T-helper 1 cell treated with Interleukin-12 subunit alpha and Interleukin-12 subunit beta and Interleukin-4 antibody, amounts not matched to agents 30 ng/mL and 1 ng/mL, for 36 hours (primary cell): Measurements from ENCODE around the gene FOXK1. TPM values are rescaled to one million over a fixed set of nuclear protein-coding genes. Genes with fewer than 3 reads are reported as not detected.
"Not testable (repeated sequence)": the region's sequence is repeated elsewhere in the genome, so short reads cannot be mapped to it uniquely, and the experiment has no call there.

ENCODE experiments used
- intact Hi-C: fragments of 100-400 bp; cut with micrococcal nuclease; formaldehyde crosslinking; loops from one replicate; pipeline ENCODE4 v1.15.1; 2024
- total RNA-seq: library from RNA; stranded (reverse); gene quantifications from 2 replicates; pipeline ENCODE4 v1.2.3, GENCODE V29; 2022

Gene FOXK1
- total RNA-seq, 1 donor from 2014 or later = 39.5 TPM

GRCh38 chr7:4783292-4783652 is 101.2 kb downstream of the FOXK1 start:
- intact Hi-C loops = no loop called here

- intact Hi-C loops = no loop called here
Measured at GRCh38 chr7:4783762-4784351, 101.8 kb downstream of the FOXK1 start.

GRCh38 chr7:4784799-4785198 is 102.7 kb downstream of the FOXK1 start:
- intact Hi-C loops = no loop called here

- intact Hi-C loops = no loop called here
Measured at GRCh38 chr7:4785371-4785770, 103.3 kb downstream of the FOXK1 start.

- intact Hi-C loops = no loop called here
Measured at GRCh38 chr7:4786015-4786414, 103.9 kb downstream of the FOXK1 start.

- intact Hi-C loops = no loop called here
Measured at GRCh38 chr7:4787541-4787940, 105.4 kb downstream of the FOXK1 start.

- intact Hi-C loops = no loop called here
Measured at GRCh38 chr7:4787947-4788626, 106.0 kb downstream of the FOXK1 start.

GRCh38 chr7:4788627-4789189 is 106.6 kb downstream of the FOXK1 start:
- intact Hi-C loops = no loop called here

- intact Hi-C loops = no loop called here
Measured at GRCh38 chr7:4789194-4790077, 107.3 kb downstream of the FOXK1 start.

- intact Hi-C loops = no loop called here
Measured at GRCh38 chr7:4790078-4790465, 108.0 kb downstream of the FOXK1 start.

- intact Hi-C loops = no loop called here
Measured at GRCh38 chr7:4790516-4790991, 108.5 kb downstream of the FOXK1 start.

GRCh38 chr7:4791101-4791737 is 109.1 kb downstream of the FOXK1 start:
- intact Hi-C loops = no loop called here

- intact Hi-C loops = loop anchor here (1.0 to 2.0 kb wide), 3 partner anchors 16 to 399 kb away; partner anchors contain the start of genes RADIL and WIPI2
Measured at GRCh38 chr7:4791738-4792536, 109.8 kb downstream of the FOXK1 start.

- intact Hi-C loops = loop anchor here (1.0 to 2.0 kb wide), 3 partner anchors 16 to 398 kb away; partner anchors contain the start of genes RADIL and WIPI2
Measured at GRCh38 chr7:4792537-4793126, 110.5 kb downstream of the FOXK1 start.

- intact Hi-C loops = loop anchor here (2.0 kb wide), 1 partner anchor 397 kb away; the partner anchor contains the start of gene WIPI2
Measured at GRCh38 chr7:4793385-4793993, 111.4 kb downstream of the FOXK1 start.

- intact Hi-C loops = not testable (repeated sequence)
Measured at GRCh38 chr7:4794171-4794570, 112.1 kb downstream of the FOXK1 start.

GRCh38 chr7:4794591-4795350 is 112.7 kb downstream of the FOXK1 start:
- intact Hi-C loops = loop anchor here (5.0 kb wide), 1 partner anchor 178 kb away; no protein-coding TSS in a partner anchor

- intact Hi-C loops = loop anchor here (5.0 kb wide), 1 partner anchor 176 kb away; no protein-coding TSS in a partner anchor
Measured at GRCh38 chr7:4796453-4796852, 114.4 kb downstream of the FOXK1 start.
